Parathyroid adenoma (tissue), 2 donors: Measurements from ENCODE around the gene FLRT2.

Source experiments
- H2AFZ ChIP-seq: fragments of 300-600 bp; sonication (generic); one replicate; pipeline ENCODE4 v1.7.0; 2017; ENCODE audit warnings: antibody characterized with exemption, mild to moderate bottlenecking
- H3K27ac ChIP-seq: fragments of 300-600 bp; sonication (generic); one replicate; pipeline ENCODE4 v1.7.0; 2017
- H3K27me3 ChIP-seq: fragments of 300-600 bp; sonication (generic); one replicate; pipeline ENCODE4 v1.7.0; 2017; ENCODE audit warnings: low read length; ENCODE audit not compliant: control insufficient read depth, insufficient read depth
- H3K36me3 ChIP-seq: fragments of 300-600 bp; sonication (generic); one replicate; pipeline ENCODE4 v1.7.0; 2017; ENCODE audit warnings: low read length; ENCODE audit not compliant: control insufficient read depth, insufficient read depth
- H3K4me1 ChIP-seq: fragments of 300-600 bp; sonication (generic); one replicate; pipeline ENCODE4 v1.7.0; 2017; ENCODE audit warnings: control low read depth
- H3K4me2 ChIP-seq: fragments of 300-600 bp; sonication (generic); one replicate; pipeline ENCODE4 v1.7.0; 2017; ENCODE audit warnings: low read length
- H3K4me3 ChIP-seq: fragments of 300-600 bp; sonication (generic); one replicate; pipeline ENCODE4 v1.7.0; 2017; ENCODE audit warnings: low read depth, low read length
- H3K79me2 ChIP-seq: fragments of 300-600 bp; sonication (generic); one replicate; pipeline ENCODE4 v1.7.0; 2017; ENCODE audit warnings: control low read depth
- H3K9ac ChIP-seq: fragments of 300-600 bp; sonication (generic); one replicate; pipeline ENCODE4 v1.7.0; 2017; ENCODE audit warnings: mild to moderate bottlenecking
- H3K9me3 ChIP-seq: fragments of 300-600 bp; sonication (generic); one replicate; pipeline ENCODE4 v1.7.0; 2017; ENCODE audit warnings: low read length; ENCODE audit not compliant: control insufficient read depth
- CTCF ChIP-seq: fragments of 300-600 bp; sonication (generic); IDR thresholded peaks from one replicate; pipeline ENCODE4 v1.7.0; 2017; ENCODE audit warnings: antibody characterized with exemption, mild to moderate bottlenecking
- donor health status: primary hyperparathyroidism.

Gene FLRT2

GRCh38 chr14:85594217-85594616 lies 64.3 kb downstream of the FLRT2 start:
- Histone ChIP-seq H3K9me3 (no peaks in the 10 kb centered on the region), H3K4me3 (no peak overlapping the region), H3K36me3 (no peaks in the 10 kb centered on the region), H2AFZ (no peak overlapping the region), H3K27ac (no peak overlapping the region), H3K27me3 (no peaks in the 10 kb centered on the region), H3K4me1 (no peaks in the 10 kb centered on the region), H3K4me2 (no peak overlapping the region), H3K79me2 (no peaks in the 10 kb centered on the region), H3K9ac (no peak overlapping the region)
- no peak for TF ChIP-seq CTCF

GRCh38 chr14:85595981-85596380 lies 66.0 kb downstream of the FLRT2 start:
- no peaks in the 10 kb centered on the region for H3K9me3 ChIP-seq
- no peak for TF ChIP-seq CTCF
- no peak overlapping the region for H3K4me2 ChIP-seq
- H2AFZ ChIP-seq = no peak overlapping the region
- no peaks in the 10 kb centered on the region for H3K27me3 ChIP-seq
- H3K27ac ChIP-seq = no peak overlapping the region
- H3K9ac ChIP-seq = no peak overlapping the region
- no peak overlapping the region for H3K4me3 ChIP-seq
- H3K36me3 ChIP-seq = no peaks in the 10 kb centered on the region
- H3K4me1 ChIP-seq = no peaks in the 10 kb centered on the region
- H3K79me2 ChIP-seq = no peaks in the 10 kb centered on the region

GRCh38 chr14:85596562-85596961 lies 66.6 kb downstream of the FLRT2 start:
- H3K9ac ChIP-seq = no peak overlapping the region
- no peaks in the 10 kb centered on the region for H3K27me3 ChIP-seq
- no peak for TF ChIP-seq CTCF
- no peak overlapping the region for H3K4me2 ChIP-seq
- no peak overlapping the region for H2AFZ ChIP-seq
- H3K36me3 ChIP-seq = no peaks in the 10 kb centered on the region
- H3K9me3 ChIP-seq = no peaks in the 10 kb centered on the region
- no peak overlapping the region for H3K4me3 ChIP-seq
- H3K27ac ChIP-seq = no peak overlapping the region
- H3K4me1 ChIP-seq = no peaks in the 10 kb centered on the region
- no peaks in the 10 kb centered on the region for H3K79me2 ChIP-seq

- Histone ChIP-seq H3K9ac (no peak overlapping the region), H3K27ac (no peak overlapping the region), H3K9me3 (no peaks in the 10 kb centered on the region), H3K4me3 (no peak overlapping the region), H3K4me2 (no peak overlapping the region), H3K36me3 (no peaks in the 10 kb centered on the region), H2AFZ (no peak overlapping the region), H3K4me1 (no peaks in the 10 kb centered on the region), H3K79me2 (no peaks in the 10 kb centered on the region), H3K27me3 (no peaks in the 10 kb centered on the region)
- TF ChIP-seq CTCF = no peak
These were observed 67.8 kb downstream of the FLRT2 start for GRCh38 chr14:85597701-85598100.

- H2AFZ ChIP-seq = no peak overlapping the region
- no peaks in the 10 kb centered on the region for H3K4me1 ChIP-seq
- H3K4me2 ChIP-seq = no peak overlapping the region
- H3K9ac ChIP-seq = no peak overlapping the region
- H3K27me3 ChIP-seq = no peaks in the 10 kb centered on the region
- no peaks in the 10 kb centered on the region for H3K79me2 ChIP-seq
- no peak for TF ChIP-seq CTCF
- no peaks in the 10 kb centered on the region for H3K36me3 ChIP-seq
- H3K9me3 ChIP-seq = no peaks in the 10 kb centered on the region
- no peak overlapping the region for H3K27ac ChIP-seq
- H3K4me3 ChIP-seq = no peak overlapping the region
These were observed 70.0 kb downstream of the FLRT2 start for GRCh38 chr14:85599939-85600338.
